Activated naive CD4-positive, alpha-beta T cell treated with anti-CD3 and anti-CD28 coated beads, Interleukin-2, amount 50 U/mL, for 72 hours (primary cell): Measurements from ENCODE around the gene PLCB4. TPM values are rescaled to one million over a fixed set of nuclear protein-coding genes. Genes with fewer than 3 reads are reported as not detected.

ENCODE experiments used
- ATAC-seq, 2 donors: fragments of 150-1000 bp; cut with Tn5 transposase; 2 replicates each; pipeline ENCODE4 v1.10.0; 2021; ENCODE audit warnings: mild to moderate bottlenecking in 2 of 2, moderate library complexity in 2 of 2
- DNase-seq, 2 donors: peaks; one replicate each; pipeline ENCODE4 v3.0.0; 2021 to 2022; ENCODE audit warnings: low spot score in 2 of 2
- H3K27ac Mint-ChIP-seq, 2 donors: one replicate each; pipeline ENCODE4 v1.8.0; 2022; ENCODE audit warnings: mild to moderate bottlenecking in 2 of 2, mixed read lengths in 2 of 2
- H3K36me3 Mint-ChIP-seq, 2 donors: one replicate each; pipeline ENCODE4 v1.8.0; 2022; ENCODE audit warnings: mixed read lengths in 2 of 2
- H3K9me3 Mint-ChIP-seq, 2 donors: one replicate each; pipeline ENCODE4 v1.8.0; 2022; ENCODE audit warnings: mixed read lengths in 2 of 2
- total RNA-seq, 2 donors: library from RNA; stranded (reverse); gene quantifications; one replicate each; pipeline ENCODE4 v1.2.3, GENCODE V29; 2022

PLCB4 gene
- total RNA-seq, 2 donors from 2014 or later = not detected

DNA sequence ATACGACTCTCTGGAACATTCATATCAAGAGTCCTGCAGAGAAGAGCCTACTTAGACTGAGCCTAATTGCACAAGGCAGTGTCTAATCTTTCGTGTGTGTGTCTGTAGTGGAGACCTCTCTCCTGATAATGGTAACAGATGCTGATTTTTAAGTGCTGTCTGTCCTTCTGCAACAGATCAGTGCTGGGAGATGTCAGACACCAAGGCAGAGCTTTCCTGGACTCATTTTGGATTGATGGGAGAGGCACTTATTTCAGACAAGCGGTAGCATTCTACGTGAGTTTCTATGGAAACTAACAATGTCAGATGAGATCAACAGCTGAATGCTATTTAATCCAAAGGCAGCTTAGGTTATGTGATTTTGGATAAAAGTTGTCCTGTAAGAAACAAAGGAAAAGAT, 167.6 kb downstream of the PLCB4 start:
- DNase-seq (no peak), ATAC-seq (no peak)
- Mint-ChIP-seq H3K27ac (no peak overlapping the region), H3K36me3 (no peaks in the 10 kb centered on the region), H3K9me3 (peaks cover 0 to 4% of the 10 kb centered on the region in 2 donors)

DNA sequence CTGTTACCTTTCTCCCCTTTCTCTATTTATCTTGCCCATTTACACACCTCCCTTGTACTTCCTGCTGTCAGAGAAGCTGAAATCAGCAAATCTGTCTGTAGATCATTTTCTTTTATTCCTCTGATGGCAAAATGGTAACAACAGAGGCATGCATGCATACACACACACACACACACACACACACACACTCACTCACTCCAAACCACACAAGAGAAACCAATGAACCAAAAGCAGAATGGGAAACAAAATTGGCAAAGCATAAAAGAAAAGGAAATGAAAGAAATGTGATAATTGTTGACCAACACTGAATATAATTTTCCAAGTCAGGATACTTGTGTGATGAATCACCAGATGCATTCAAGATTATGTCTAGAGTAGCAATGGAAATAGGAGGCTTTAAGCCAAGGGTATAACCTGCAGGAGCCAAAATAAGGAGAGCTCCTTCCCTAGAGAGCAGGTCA, 172.4 kb downstream of the PLCB4 start:
- ATAC-seq (no peak), DNase-seq (no peak)
- Mint-ChIP-seq H3K9me3 (peaks cover 3 to 14% of the 10 kb centered on the region in 2 donors), H3K36me3 (peaks cover 0 to 5% of the 10 kb centered on the region in 2 donors), H3K27ac (no peak overlapping the region)

DNA sequence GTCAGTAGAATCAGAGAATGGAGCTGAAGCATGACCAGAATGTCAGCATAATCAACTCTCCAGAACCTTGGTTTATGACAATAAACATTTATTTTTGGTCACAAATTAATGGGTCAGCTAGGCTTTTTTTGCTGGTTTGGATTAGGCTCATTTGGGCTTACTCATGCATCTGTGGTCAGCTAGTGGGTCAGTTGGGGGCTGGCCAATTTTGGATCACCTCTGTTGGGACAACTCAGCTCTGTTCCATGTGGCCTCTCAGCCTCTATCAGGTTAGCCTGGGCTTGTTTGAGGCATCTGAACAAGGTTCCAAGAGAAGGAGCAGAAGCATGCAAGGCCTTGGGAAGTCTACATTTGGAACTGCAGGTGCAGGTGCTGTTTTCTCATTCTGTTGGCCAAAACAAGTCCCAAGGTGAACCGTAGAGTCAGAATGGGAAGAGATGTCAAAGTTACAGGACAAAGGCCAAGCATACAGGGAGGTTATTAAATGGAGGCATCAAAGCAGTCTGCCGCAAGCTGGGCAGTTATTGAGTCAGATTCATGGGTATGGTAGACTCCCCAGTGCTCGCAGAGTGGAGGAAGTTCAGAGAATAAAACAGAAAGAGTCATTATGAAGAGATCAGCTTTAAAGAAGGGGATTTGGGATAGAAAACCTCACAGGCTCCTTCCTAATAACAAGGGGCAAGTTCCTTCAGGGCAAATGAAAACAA, 173.0 kb downstream of the PLCB4 start:
- peaks cover 3 to 16% of the 10 kb centered on the region in 2 donors for H3K9me3 Mint-ChIP-seq
- ATAC-seq (no peak), DNase-seq (no peak)

DNA sequence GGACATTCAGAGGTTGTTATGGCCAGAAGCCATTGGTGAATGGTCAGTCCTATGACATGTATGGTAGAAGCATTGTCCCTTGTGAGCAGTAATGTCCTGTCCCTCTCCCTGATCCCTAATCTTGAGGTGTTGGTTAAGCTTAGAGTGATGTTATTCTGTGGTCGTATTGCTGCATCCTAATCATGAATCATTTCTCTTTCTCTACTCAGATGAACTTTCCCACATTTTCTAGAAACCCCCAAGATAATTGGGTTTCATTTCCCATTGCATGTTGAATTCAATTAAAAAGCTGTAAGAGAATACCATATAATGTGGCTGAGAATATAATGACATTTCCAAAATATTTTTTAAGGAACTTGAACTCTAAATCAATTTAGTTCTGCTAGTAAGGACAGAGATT, 175.1 kb downstream of the PLCB4 start:
- DNase-seq = no peak
- Mint-ChIP-seq H3K9me3 (peaks cover 3 to 16% of the 10 kb centered on the region in 2 donors), H3K36me3 (peaks cover 0 to 5% of the 10 kb centered on the region in 2 donors), H3K27ac (no peak overlapping the region)
- ATAC-seq = no peak

More for the DNA sequence above, 173.0 kb downstream of the PLCB4 start:
- Mint-ChIP-seq H3K27ac (no peak overlapping the region), H3K36me3 (peaks cover 0 to 5% of the 10 kb centered on the region in 2 donors)

DNA sequence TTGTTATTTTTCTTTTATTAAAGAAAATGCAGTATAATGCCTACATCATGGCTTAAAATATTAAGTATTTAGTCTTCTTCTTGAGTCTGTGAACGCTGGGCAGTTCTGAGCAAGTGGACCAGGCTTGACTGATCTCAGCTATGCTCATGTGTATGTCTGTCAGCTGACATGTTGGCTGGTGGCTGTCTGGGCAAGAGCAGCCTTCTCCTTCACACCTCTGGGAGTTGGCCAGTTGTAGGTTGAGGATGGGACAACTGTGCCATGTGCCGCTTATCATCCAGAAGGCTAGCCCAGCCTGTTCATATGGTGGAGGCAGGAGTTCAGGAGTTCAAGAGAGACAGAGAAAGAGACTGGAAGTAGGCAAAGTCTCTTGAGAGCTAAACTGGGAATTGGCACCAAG, 175.9 kb downstream of the PLCB4 start:
- peaks cover 0 to 5% of the 10 kb centered on the region in 2 donors for H3K36me3 Mint-ChIP-seq
- peaks cover 3 to 16% of the 10 kb centered on the region in 2 donors for H3K9me3 Mint-ChIP-seq
- H3K27ac Mint-ChIP-seq = no peak overlapping the region
- DNase-seq = no peak
- ATAC-seq = no peak

DNA sequence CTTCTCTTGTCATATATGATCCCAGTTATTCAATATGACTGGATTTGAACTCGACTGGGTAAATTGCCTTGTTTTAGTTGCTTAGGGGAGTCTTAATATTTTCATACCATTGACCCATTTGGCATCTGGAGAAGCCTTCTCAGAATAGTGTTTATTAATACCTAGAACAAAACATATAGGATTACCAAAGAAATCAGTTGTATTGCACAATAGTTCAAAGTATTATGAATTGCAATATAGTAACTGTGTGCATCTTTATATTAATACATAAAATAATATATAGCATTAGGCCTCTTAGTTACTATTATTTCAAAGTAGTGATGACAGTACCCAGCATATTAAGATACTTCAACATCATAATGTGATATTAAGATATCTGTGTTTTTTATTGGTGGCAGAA, 177.8 kb downstream of the PLCB4 start:
- Mint-ChIP-seq H3K9me3 (peaks cover 3 to 12% of the 10 kb centered on the region in 2 donors), H3K27ac (no peak overlapping the region), H3K36me3 (peaks cover 0 to 4% of the 10 kb centered on the region in 2 donors)
- DNase-seq (no peak), ATAC-seq (no peak)

DNA sequence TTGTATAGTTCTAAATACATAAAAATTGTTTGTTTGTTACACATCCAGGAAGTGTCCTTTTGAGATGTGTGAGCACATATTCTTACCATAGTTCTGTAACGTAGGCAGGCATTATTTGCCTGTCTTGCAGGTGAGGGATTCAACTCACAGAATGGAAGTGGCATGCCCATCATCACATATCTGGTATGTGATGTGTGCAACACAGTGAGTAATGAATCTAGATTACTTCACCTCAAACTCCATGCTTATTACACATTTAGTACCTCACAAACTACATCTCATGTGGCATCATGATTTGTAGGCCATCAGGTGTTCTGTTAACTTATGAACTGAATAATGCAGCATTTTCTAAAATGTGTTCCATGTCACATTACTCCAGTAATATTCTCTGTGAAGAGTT, 181.6 kb downstream of the PLCB4 start:
- ATAC-seq = no peak
- no peak for DNase-seq
- Mint-ChIP-seq H3K27ac (no peak overlapping the region), H3K9me3 (peaks cover 4 to 5% of the 10 kb centered on the region in 2 donors), H3K36me3 (no peaks in the 10 kb centered on the region)

DNA sequence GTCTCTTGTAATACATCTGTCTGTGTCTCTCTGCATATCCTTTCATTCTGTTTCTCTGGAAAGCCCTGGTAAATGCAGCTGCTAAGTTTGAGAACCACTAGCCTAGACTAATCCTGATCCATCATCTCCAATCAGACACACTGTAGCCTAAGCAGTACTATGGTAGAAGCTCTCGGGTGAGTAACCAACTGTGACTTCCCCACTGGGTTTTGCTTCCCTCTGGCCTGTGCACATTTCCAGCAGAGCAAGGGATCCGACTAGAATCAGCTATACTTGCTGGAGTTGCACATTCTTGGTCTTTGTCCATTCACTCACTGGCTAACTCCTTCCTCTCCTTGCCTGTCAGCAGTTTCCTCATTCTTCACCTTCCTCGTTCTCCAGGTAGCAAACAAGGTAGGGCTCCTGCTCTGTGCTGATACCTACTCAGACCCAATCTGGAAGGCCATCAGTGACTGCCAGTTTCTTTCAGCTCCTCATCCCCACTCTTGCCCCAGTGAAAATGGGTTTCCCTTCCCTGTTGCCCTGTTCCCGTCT, 184.2 kb downstream of the PLCB4 start:
- no peaks in the 10 kb centered on the region for H3K36me3 Mint-ChIP-seq
- H3K9me3 Mint-ChIP-seq = peaks cover 3 to 6% of the 10 kb centered on the region in 2 donors
- ATAC-seq = no peak
- DNase-seq = no peak
- no peak overlapping the region for H3K27ac Mint-ChIP-seq

DNA sequence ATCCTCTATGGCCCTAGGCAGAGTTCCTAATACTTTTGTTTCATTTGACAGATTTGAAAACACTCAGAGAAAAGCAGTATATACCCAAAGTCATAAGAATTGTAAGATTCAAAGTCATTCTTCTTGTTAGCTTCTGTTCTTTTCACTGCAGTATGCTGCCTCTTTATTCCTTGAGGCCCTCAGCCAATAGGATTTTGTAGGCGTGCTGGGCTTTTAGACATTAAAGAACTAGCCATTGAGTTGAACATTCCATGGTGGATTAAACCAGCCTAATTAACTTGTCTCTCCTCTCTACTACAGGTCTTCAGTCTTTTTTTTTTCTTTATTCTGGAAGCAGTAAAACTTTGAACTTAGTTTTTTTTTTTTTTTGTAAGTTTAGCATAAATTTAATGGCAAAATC, 186.3 kb downstream of the PLCB4 start:
- H3K27ac Mint-ChIP-seq = no peak overlapping the region
- ATAC-seq (no peak), DNase-seq (no peak)
- H3K9me3 Mint-ChIP-seq = peaks cover 7 to 8% of the 10 kb centered on the region in 2 donors
- H3K36me3 Mint-ChIP-seq = no peaks in the 10 kb centered on the region

DNA sequence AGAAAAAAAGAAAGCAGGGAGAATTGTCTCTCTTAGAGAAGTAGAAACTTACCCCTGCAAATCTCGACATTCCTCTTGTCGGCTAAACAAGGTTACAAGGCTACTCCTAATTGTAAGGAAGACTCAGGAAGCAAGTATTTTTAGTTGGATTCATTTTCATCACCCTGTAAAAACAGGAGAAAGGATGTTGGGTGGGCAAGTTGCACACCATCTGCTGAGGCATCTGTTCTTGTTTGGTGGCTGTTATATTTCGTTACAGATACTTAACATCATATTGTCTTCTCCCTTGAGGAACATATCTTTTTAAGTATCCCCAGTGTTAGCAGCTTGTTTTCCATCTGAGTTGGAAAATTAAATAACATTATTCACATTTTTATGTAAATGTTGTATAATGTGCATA, 187.5 kb downstream of the PLCB4 start:
- no peak for ATAC-seq
- no peaks in the 10 kb centered on the region for H3K36me3 Mint-ChIP-seq
- DNase-seq = no peak
- no peak overlapping the region for H3K27ac Mint-ChIP-seq
- peaks cover 7 to 8% of the 10 kb centered on the region in 2 donors for H3K9me3 Mint-ChIP-seq

DNA sequence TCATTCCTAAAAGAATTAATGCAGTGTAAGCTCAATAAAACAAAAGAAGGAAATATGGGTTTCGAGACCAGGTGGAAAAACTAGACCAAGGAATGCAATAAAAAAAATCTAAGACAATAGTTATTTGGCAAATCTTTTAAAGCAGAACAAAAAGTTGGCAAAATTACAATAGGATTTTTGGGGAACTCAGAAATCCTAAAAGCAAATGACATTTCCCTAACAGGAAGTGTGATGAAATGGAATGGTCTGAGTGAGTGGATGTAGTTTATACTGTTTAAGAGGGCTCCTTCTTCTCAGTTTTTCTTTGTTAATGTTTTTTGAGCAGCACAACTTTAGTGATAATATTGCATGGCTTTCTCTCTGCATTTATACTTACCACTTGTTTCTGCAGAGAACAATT, 190.0 kb downstream of the PLCB4 start:
- no peak overlapping the region for H3K27ac Mint-ChIP-seq
- H3K36me3 Mint-ChIP-seq = no peaks in the 10 kb centered on the region
- DNase-seq = no peak
- no peak for ATAC-seq
- peaks cover 4 to 17% of the 10 kb centered on the region in 2 donors for H3K9me3 Mint-ChIP-seq

DNA sequence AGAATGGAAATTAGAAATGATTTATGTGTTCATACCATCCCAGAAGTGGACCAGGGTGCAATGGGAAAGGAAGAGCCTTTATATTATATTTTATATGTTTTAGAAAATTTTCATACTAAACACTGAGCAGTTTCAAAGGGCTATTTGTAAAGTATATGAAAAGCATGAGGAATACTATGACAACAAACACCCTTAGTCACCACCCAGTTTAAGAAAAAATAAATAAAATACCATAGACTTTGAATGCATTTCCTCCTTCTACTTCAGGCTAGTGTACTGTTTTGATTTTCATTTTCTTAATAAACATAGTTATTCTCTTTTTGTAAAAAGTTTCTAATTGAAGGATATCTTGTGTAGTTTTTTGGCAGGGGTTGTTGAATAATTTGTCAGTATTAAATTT, 191.1 kb downstream of the PLCB4 start:
- H3K27ac Mint-ChIP-seq = no peak overlapping the region
- DNase-seq (no peak), ATAC-seq (no peak)
- H3K9me3 Mint-ChIP-seq = peaks cover 4 to 17% of the 10 kb centered on the region in 2 donors
- H3K36me3 Mint-ChIP-seq = no peaks in the 10 kb centered on the region

DNA sequence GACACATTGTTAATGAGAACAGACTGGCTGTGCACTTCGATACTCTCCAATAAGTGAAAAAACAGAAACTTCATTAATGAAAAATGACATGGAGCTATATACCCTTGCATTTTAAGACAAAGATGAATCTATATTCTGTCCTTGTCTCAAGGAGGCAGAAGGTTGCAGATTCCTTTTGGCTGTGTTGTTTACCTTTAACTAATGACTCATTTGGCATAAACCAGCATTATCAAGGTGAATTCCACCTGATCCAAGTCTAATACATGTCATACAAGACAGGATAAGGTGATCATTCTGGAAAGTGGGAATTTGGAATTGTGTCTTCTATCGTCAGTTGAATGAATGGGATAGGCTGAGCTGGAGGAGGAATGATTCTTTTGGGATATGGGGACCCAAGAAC, 192.9 kb downstream of the PLCB4 start:
- no peak for ATAC-seq
- Mint-ChIP-seq H3K27ac (no peak overlapping the region), H3K9me3 (peaks cover 4 to 15% of the 10 kb centered on the region in 2 donors), H3K36me3 (no peaks in the 10 kb centered on the region)
- DNase-seq = no peak

DNA sequence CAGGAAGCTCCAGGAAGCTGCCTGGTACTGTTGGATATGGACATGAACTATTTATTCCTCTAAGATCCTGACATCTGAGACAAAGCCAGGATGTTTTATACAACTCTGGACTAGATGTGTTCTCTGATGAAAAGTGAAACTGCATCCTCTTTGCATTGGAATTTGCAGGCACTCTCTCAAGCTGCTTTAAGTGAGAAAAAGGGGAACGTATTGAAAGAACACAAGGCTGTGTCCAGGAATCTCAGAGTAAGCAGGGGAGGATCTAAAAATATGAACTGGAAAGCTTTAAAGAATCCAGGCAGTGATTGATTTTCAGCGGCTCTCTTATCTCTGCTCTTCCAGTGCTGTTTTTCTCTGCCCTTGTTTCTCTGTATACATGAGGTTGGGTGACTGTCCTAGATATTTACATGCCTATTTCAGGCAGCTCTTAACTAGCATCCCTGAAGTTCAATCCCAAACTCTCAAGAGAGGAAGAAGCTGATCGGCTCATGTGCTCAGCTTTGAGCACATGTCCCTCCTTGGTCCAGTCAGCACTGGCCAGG, 193.8 kb downstream of the PLCB4 start:
- DNase-seq = no peak
- ATAC-seq = no peak
- Mint-ChIP-seq H3K27ac (no peak overlapping the region), H3K36me3 (no peaks in the 10 kb centered on the region), H3K9me3 (peaks cover 4 to 14% of the 10 kb centered on the region in 2 donors)

DNA sequence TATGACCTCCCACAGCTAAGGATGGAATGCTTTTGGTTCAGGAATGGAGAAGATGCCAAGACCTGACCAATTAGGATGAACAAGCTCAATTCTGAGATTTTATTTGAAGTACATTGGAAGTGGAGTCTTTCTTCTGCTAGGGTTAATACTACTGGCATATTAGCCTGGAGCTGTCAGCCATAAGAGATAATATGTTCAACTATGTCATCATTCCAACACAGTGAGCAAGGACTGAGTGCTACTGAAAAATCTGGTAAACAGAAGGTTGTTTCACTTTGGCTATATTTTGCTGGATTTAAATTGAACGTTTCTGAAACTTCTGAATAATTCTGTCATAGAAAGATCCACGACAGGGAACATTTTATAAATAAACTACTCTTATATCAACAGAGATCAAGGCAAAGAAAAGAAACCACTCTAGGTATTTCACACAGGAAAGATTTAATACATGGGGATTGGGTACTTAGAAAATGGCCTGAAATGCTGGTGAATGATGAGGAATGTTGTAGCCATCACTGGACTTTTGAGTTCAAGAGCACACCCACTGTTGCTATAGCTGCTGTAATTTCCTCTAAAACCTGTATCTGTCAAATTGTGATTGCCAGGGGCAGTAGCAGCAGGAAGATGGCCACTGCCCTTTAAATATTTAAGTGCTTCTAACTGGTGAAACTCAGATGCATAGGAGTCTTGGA, 200.5 kb downstream of the PLCB4 start:
- no peak for DNase-seq
- no peak for ATAC-seq
- H3K27ac Mint-ChIP-seq = no peak overlapping the region
- H3K36me3 Mint-ChIP-seq = no peaks in the 10 kb centered on the region
- peaks cover 4 to 12% of the 10 kb centered on the region in 2 donors for H3K9me3 Mint-ChIP-seq

DNA sequence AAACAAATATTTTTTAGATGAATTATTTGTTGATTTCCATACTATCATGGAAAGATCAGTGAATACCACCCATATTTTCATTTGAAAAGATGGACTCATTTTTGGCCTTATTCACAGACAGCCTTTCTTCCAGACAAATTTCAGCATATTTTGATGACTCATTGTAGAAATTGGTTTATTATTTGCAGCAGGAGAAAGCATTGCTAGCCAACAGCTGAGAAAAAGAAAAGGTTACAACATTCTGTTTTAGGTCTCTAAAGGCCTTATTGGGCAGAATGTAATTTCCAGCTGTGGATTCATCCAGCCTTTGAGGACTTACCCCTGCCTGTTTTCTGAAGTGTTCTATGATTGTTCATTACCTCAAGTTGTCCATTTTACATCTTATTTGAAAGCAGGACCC, 201.9 kb downstream of the PLCB4 start:
- no peaks in the 10 kb centered on the region for H3K36me3 Mint-ChIP-seq
- H3K27ac Mint-ChIP-seq = no peak overlapping the region
- peaks cover 7 to 14% of the 10 kb centered on the region in 2 donors for H3K9me3 Mint-ChIP-seq
- no peak for DNase-seq
- ATAC-seq = no peak

DNA sequence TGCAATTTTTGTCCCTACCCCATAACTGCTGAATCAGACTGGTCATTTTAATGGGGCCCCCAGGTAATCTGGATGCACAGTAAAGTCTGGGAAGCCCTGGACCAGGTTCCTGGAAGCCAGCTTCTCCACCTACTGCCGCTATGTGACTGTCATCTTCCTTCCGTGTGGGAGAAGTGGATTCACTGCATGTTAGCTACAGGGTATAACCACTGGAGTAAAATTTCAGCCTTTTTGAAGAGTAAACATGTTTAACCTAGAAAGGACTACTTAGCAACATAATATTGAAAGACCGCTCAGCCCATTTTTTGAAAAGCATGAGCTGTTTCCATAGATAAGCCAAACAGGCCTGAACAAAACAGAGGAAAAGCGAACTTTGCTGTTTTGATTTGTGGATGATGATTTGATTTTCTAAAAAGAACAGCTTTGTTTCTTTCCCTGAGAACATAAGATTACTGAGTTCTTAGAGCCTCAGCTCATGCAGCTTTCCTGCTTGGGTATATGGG, 208.1 kb downstream of the PLCB4 start:
- DNase-seq (no peak), ATAC-seq (no peak)
- no peak overlapping the region for H3K27ac Mint-ChIP-seq
- peaks cover 15 to 17% of the 10 kb centered on the region in 2 donors for H3K9me3 Mint-ChIP-seq
- H3K36me3 Mint-ChIP-seq = peaks cover 0 to 11% of the 10 kb centered on the region in 2 donors
